ENCODE results near the gene RB1. TPM values are rescaled to one million over a fixed set of nuclear protein-coding genes. Genes with fewer than 3 reads are reported as not detected.

RB1 gene
- total and polyA plus RNA-seq, 2 experiments from 2014 or later, result 19.5 to 22.3 TPM

DNA sequence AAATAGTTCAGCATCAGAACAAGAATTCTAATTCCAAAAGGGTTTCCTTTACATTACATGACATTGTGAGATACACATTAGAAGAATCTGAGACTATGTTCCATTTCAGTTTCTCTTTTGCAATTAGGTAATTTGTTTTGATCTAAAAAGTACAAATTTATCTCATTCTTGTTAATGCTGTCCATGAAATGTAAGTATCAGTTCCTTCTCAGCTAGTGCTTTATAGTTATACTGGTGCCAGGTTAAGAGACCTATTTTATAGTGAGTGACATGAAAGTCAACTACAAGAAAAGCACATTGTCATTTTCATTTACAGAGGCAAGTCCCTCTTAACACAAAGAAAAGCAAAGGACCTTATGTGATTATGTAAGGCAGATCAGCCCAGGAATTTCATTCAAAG, 185.4 kb downstream of the RB1 start:
- H3K27me3 Mint-ChIP-seq (ENCODE audit: insufficient read depth, low read depth, poor library complexity), result peaks cover 3% of the 10 kb centered on the region
- H3K27ac ChIP-seq (ENCODE audit: low read depth), result no peak overlapping the region
- no peaks in the 10 kb centered on the region for H4K20me1 ChIP-seq (replicated peaks; ENCODE audit: insufficient read depth)
- H3K4me3 ChIP-seq, result no peak overlapping the region
- H3K27ac Mint-ChIP-seq, result no peak overlapping the region
- no peaks in the 10 kb centered on the region for H3K79me2 ChIP-seq (replicated peaks; ENCODE audit: insufficient read depth)
- no peaks in the 10 kb centered on the region for H3K9me2 ChIP-seq (ENCODE audit: insufficient read depth)
- H3K4me3 Mint-ChIP-seq, result no peak overlapping the region
- ATAC-seq, result no peak
- no peaks in the 10 kb centered on the region for H3F3A ChIP-seq (replicated peaks; ENCODE audit: low read depth)
- H3K4me2 ChIP-seq, result no peak overlapping the region
- no peaks in the 10 kb centered on the region for H3K36me3 ChIP-seq (ENCODE audit: insufficient read depth)
- DNase-seq (ENCODE audit: low spot score), result no peak
- no peaks in the 10 kb centered on the region for H3K4me1 ChIP-seq (ENCODE audit: insufficient read depth)
- no peak overlapping the region for H2AFZ ChIP-seq
- TF ChIP-seq, protein P1, sequence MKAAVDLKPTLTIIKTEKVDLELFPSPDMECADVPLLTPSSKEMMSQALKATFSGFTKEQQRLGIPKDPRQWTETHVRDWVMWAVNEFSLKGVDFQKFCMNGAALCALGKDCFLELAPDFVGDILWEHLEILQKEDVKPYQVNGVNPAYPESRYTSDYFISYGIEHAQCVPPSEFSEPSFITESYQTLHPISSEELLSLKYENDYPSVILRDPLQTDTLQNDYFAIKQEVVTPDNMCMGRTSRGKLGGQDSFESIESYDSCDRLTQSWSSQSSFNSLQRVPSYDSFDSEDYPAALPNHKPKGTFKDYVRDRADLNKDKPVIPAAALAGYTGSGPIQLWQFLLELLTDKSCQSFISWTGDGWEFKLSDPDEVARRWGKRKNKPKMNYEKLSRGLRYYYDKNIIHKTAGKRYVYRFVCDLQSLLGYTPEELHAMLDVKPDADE (IDR thresholded peaks at IDR 0.05), result no peak
- no peak for TF ChIP-seq EZH2phosphoT487 (IDR thresholded peaks at IDR 0.05; ENCODE audit: unreplicated experiment)
- TF ChIP-seq, protein P2, sequence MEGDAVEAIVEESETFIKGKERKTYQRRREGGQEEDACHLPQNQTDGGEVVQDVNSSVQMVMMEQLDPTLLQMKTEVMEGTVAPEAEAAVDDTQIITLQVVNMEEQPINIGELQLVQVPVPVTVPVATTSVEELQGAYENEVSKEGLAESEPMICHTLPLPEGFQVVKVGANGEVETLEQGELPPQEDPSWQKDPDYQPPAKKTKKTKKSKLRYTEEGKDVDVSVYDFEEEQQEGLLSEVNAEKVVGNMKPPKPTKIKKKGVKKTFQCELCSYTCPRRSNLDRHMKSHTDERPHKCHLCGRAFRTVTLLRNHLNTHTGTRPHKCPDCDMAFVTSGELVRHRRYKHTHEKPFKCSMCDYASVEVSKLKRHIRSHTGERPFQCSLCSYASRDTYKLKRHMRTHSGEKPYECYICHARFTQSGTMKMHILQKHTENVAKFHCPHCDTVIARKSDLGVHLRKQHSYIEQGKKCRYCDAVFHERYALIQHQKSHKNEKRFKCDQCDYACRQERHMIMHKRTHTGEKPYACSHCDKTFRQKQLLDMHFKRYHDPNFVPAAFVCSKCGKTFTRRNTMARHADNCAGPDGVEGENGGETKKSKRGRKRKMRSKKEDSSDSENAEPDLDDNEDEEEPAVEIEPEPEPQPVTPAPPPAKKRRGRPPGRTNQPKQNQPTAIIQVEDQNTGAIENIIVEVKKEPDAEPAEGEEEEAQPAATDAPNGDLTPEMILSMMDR (conservative IDR thresholded peaks at IDR 0.05; ENCODE audit: low read depth in 2 of 2), result no peak
- TF ChIP-seq, protein P3, sequence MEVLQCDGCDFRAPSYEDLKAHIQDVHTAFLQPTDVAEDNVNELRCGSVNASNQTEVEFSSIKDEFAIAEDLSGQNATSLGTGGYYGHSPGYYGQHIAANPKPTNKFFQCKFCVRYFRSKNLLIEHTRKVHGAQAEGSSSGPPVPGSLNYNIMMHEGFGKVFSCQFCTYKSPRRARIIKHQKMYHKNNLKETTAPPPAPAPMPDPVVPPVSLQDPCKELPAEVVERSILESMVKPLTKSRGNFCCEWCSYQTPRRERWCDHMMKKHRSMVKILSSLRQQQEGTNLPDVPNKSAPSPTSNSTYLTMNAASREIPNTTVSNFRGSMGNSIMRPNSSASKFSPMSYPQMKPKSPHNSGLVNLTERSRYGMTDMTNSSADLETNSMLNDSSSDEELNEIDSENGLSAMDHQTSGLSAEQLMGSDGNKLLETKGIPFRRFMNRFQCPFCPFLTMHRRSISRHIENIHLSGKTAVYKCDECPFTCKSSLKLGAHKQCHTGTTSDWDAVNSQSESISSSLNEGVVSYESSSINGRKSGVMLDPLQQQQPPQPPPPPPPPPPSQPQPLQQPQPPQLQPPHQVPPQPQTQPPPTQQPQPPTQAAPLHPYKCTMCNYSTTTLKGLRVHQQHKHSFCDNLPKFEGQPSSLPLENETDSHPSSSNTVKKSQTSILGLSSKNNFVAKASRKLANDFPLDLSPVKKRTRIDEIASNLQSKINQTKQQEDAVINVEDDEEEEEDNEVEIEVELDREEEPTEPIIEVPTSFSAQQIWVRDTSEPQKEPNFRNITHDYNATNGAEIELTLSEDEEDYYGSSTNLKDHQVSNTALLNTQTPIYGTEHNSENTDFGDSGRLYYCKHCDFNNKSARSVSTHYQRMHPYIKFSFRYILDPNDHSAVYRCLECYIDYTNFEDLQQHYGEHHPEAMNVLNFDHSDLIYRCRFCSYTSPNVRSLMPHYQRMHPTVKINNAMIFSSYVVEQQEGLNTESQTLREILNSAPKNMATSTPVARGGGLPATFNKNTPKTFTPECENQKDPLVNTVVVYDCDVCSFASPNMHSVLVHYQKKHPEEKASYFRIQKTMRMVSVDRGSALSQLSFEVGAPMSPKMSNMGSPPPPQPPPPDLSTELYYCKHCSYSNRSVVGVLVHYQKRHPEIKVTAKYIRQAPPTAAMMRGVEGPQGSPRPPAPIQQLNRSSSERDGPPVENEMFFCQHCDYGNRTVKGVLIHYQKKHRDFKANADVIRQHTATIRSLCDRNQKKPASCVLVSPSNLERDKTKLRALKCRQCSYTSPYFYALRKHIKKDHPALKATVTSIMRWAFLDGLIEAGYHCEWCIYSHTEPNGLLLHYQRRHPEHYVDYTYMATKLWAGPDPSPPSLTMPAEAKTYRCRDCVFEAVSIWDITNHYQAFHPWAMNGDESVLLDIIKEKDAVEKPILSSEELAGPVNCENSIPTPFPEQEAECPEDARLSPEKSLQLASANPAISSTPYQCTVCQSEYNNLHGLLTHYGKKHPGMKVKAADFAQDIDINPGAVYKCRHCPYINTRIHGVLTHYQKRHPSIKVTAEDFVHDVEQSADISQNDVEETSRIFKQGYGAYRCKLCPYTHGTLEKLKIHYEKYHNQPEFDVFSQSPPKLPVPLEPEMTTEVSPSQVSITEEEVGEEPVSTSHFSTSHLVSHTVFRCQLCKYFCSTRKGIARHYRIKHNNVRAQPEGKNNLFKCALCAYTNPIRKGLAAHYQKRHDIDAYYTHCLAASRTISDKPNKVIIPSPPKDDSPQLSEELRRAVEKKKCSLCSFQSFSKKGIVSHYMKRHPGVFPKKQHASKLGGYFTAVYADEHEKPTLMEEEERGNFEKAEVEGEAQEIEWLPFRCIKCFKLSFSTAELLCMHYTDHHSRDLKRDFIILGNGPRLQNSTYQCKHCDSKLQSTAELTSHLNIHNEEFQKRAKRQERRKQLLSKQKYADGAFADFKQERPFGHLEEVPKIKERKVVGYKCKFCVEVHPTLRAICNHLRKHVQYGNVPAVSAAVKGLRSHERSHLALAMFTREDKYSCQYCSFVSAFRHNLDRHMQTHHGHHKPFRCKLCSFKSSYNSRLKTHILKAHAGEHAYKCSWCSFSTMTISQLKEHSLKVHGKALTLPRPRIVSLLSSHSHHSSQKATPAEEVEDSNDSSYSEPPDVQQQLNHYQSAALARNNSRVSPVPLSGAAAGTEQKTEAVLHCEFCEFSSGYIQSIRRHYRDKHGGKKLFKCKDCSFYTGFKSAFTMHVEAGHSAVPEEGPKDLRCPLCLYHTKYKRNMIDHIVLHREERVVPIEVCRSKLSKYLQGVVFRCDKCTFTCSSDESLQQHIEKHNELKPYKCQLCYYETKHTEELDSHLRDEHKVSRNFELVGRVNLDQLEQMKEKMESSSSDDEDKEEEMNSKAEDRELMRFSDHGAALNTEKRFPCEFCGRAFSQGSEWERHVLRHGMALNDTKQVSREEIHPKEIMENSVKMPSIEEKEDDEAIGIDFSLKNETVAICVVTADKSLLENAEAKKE (CRISPR knock-in tag; IDR thresholded peaks at IDR 0.05), result no peak
- H3K36me3 Mint-ChIP-seq (ENCODE audit: low read depth), result peaks cover 21% of the 10 kb centered on the region
- H3K9me3 Mint-ChIP-seq, result 0 out of 3 replicates have a peak, but pooled peaks cover 3% of the 10 kb centered on the region
- peaks cover 2% of the 10 kb centered on the region; the same call in 2 of the 3 replicates for H3K4me1 Mint-ChIP-seq
- no peaks in the 10 kb centered on the region for H3K27me3 ChIP-seq (ENCODE audit: insufficient read depth)

Measured in GM23338 (cell line).